ENCODE measurements around the gene HLA-DMB. TPM values are rescaled to one million over a fixed set of nuclear protein-coding genes. Genes with fewer than 3 reads are reported as not detected.
A peak's percentile ranks its signal among the peaks of the same experiment; 100 is the strongest.

HLA-DMB gene
- total RNA-seq, 1 experiment from 2014 or later, result 1.7 TPM

GRCh38 chr6:32984622-32985389 is 44.0 kb upstream of the HLA-DMB start:
- WGBS (ENCODE audit: extremely low coverage, insufficient read length, low lambda C conversion rate), result no CpG with 5 or more reads among the region's 9 CpGs
- no peak overlapping the region for H3K23ac ChIP-seq (ENCODE audit: insufficient read length, low read depth, low read length)
- H2BK5ac ChIP-seq (ENCODE audit: insufficient read length, low read length), result no peak overlapping the region
- no peaks in the 10 kb centered on the region for H3K9me3 ChIP-seq (ENCODE audit: control insufficient read depth, low read depth, low read length)
- no peaks in the 10 kb centered on the region for H4K20me1 ChIP-seq (ENCODE audit: control insufficient read depth, insufficient read depth, insufficient read length)
- H3K4me1 Mint-ChIP-seq, result peaks cover 12 to 28% of the 10 kb centered on the region in 2 experiments
- H3K23me2 ChIP-seq (ENCODE audit: insufficient read length, low read depth, low read length, poor library complexity, severe bottlenecking), result no peaks in the 10 kb centered on the region
- H3K18ac ChIP-seq (ENCODE audit: insufficient read length, low read depth, low read length), result no peak overlapping the region
- H3K9me3 Mint-ChIP-seq, result no peaks in the 10 kb centered on the region
- H2BK20ac ChIP-seq (ENCODE audit: low read depth, low read length, poor library complexity, severe bottlenecking), result no peak overlapping the region
- no peak overlapping the region for H2AFZ ChIP-seq (ENCODE audit: low read length)
- TF ChIP-seq CTCF (conservative IDR thresholded peaks at IDR 0.05), result peak; percentile 89
- H3K56ac ChIP-seq (ENCODE audit: insufficient read length, low read depth, low read length), result no peak overlapping the region
- no peak overlapping the region for H4K8ac ChIP-seq (replicated peaks; ENCODE audit: insufficient read length, low read depth, low read length)
- H3T11ph ChIP-seq (ENCODE audit: low read length), result no peak overlapping the region
- H3K27ac Mint-ChIP-seq, result peak overlapping the region in 1 of 3 experiments; percentile 80; a peak in 3 of 7 replicates
- no peak overlapping the region for H4K5ac ChIP-seq (ENCODE audit: insufficient read length, low read depth, low read length)
- no peak overlapping the region for H2BK12ac ChIP-seq (ENCODE audit: insufficient read length, low read depth, low read length)
- peaks cover 4% of the 10 kb centered on the region; the same call in 1 of the 2 replicates for H3K4me1 ChIP-seq (ENCODE audit: insufficient read depth, low read length)
- H3K4me3 Mint-ChIP-seq, result no peak overlapping the region; a peak in 1 of 5 replicates
- H2BK120ac ChIP-seq (ENCODE audit: low read depth, low read length, poor library complexity, severe bottlenecking), result no peak overlapping the region
- no peak overlapping the region for H3K9ac ChIP-seq (ENCODE audit: extremely low read depth, insufficient read length, low read length)
- H3K27me3 Mint-ChIP-seq (ENCODE audit: low read depth), result peaks cover 6% of the 10 kb centered on the region
- no peak overlapping the region for H3K27ac ChIP-seq (ENCODE audit: insufficient read length, low read depth, low read length)
- H2AK5ac ChIP-seq (ENCODE audit: insufficient read length, low read length), result no peak overlapping the region
- no peak overlapping the region for H4K91ac ChIP-seq (ENCODE audit: insufficient read length, low read depth, low read length)
- no peak overlapping the region for H3K4me2 ChIP-seq (ENCODE audit: insufficient read depth, insufficient read length, low read length)
- DNase-seq, result peak; percentile 90
- no peaks in the 10 kb centered on the region for H3K79me2 ChIP-seq (ENCODE audit: insufficient read depth, low read length)
- no peak overlapping the region for H3K14ac ChIP-seq (ENCODE audit: insufficient read depth, low read length)
- no peak overlapping the region for H3K4ac ChIP-seq (ENCODE audit: low read depth, low read length)
- H3K79me1 ChIP-seq (ENCODE audit: insufficient read depth, low read depth, low read length, poor library complexity, severe bottlenecking), result no peaks in the 10 kb centered on the region
- peaks cover 17 to 25% (median 19%) of the 10 kb centered on the region in 3 experiments; a peak in 6 of 7 replicates for H3K36me3 Mint-ChIP-seq (ENCODE audit: insufficient read depth in 1 of 3, low read depth in 3 of 3)
- H2BK15ac ChIP-seq (ENCODE audit: low read depth, low read length), result no peak overlapping the region
- no peaks in the 10 kb centered on the region for H3K27me3 ChIP-seq (ENCODE audit: insufficient read depth, low read length)
